Neutrophil (primary cell): ENCODE measurements around the gene ZNF511.
A peak's percentile ranks its signal among the peaks of the same experiment; 100 is the strongest.

Experiments used
- H3K27ac ChIP-seq: fragments of 200-600 bp; sonication (generic); 2 replicates; pipeline ENCODE4 v1.5.1; 2016; ENCODE audit warnings: mild to moderate bottlenecking, moderate library complexity
- H3K27me3 ChIP-seq: fragments of 200-600 bp; sonication (generic); 2 replicates; pipeline ENCODE4 v1.6.0; 2016; ENCODE audit warnings: mild to moderate bottlenecking
- H3K36me3 ChIP-seq: fragments of 200-600 bp; sonication (generic); 2 replicates; pipeline ENCODE4 v1.5.1; 2017
- H3K4me1 ChIP-seq, 2 experiments: fragments of 200-600 bp in 1 of 2; sonication (generic) in 1 of 2; 1 replicate in 1 of 2; 2 replicates in 1 of 2; pipeline versions ENCODE4 v1.5.1 to v1.6.1; 2013 to 2016; ENCODE audit warnings: low read depth in 1 of 2, low read length in 1 of 2, mild to moderate bottlenecking in 1 of 2, moderate library complexity in 1 of 2; ENCODE audit not compliant: control insufficient read depth in 1 of 2, insufficient read depth in 1 of 2
- H3K4me3 ChIP-seq, 2 experiments: fragments of 200-600 bp in 1 of 2; sonication (generic) in 1 of 2; 1 replicate in 1 of 2; 2 replicates in 1 of 2; pipeline ENCODE4 v1.5.1; 2013 to 2016; ENCODE audit warnings: low read depth in 1 of 2, low read length in 1 of 2, mild to moderate bottlenecking in 1 of 2, moderate library complexity in 1 of 2
- H3K9me3 ChIP-seq: fragments of 200-600 bp; sonication (generic); 2 replicates; pipeline ENCODE4 v1.5.1; 2016
- TF ChIP-seq, protein P1 (sequence below): fragments of 200-600 bp; sonication (generic); IDR thresholded peaks from 2 replicates; pipeline ENCODE4 v1.5.1; 2016; ENCODE audit warnings: antibody characterized with exemption

The ZNF511 gene

DNA sequence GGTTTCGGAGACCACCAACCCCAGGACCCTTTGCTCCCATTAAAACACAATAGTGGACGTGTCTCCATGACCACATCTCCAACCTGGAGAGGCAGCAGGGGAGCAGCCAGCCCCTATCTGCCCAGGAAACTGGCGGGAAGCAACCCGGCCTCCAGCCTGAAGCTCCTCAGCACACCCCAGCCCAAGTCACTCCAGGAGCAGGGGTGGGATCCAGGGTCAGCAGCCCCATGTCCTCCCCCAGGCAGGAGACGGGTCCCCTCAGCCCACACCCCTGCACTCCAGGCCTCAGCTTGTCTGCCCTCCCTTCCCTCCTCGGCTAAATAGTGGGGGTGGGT, 32.6 kb upstream of the ZNF511 start:
- Histone ChIP-seq H3K27me3 (no peaks in the 10 kb centered on the region), H3K9me3 (no peaks in the 10 kb centered on the region), H3K36me3 (peaks cover 45% of the 10 kb centered on the region), H3K4me1 (peaks cover 60% of the 10 kb centered on the region in 2 experiments), H3K27ac (peak overlapping the region; percentile 100), H3K4me3 (peak overlapping the region; percentile 96 to 100)
- TF ChIP-seq, protein P1, sequence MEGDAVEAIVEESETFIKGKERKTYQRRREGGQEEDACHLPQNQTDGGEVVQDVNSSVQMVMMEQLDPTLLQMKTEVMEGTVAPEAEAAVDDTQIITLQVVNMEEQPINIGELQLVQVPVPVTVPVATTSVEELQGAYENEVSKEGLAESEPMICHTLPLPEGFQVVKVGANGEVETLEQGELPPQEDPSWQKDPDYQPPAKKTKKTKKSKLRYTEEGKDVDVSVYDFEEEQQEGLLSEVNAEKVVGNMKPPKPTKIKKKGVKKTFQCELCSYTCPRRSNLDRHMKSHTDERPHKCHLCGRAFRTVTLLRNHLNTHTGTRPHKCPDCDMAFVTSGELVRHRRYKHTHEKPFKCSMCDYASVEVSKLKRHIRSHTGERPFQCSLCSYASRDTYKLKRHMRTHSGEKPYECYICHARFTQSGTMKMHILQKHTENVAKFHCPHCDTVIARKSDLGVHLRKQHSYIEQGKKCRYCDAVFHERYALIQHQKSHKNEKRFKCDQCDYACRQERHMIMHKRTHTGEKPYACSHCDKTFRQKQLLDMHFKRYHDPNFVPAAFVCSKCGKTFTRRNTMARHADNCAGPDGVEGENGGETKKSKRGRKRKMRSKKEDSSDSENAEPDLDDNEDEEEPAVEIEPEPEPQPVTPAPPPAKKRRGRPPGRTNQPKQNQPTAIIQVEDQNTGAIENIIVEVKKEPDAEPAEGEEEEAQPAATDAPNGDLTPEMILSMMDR = no peak

DNA sequence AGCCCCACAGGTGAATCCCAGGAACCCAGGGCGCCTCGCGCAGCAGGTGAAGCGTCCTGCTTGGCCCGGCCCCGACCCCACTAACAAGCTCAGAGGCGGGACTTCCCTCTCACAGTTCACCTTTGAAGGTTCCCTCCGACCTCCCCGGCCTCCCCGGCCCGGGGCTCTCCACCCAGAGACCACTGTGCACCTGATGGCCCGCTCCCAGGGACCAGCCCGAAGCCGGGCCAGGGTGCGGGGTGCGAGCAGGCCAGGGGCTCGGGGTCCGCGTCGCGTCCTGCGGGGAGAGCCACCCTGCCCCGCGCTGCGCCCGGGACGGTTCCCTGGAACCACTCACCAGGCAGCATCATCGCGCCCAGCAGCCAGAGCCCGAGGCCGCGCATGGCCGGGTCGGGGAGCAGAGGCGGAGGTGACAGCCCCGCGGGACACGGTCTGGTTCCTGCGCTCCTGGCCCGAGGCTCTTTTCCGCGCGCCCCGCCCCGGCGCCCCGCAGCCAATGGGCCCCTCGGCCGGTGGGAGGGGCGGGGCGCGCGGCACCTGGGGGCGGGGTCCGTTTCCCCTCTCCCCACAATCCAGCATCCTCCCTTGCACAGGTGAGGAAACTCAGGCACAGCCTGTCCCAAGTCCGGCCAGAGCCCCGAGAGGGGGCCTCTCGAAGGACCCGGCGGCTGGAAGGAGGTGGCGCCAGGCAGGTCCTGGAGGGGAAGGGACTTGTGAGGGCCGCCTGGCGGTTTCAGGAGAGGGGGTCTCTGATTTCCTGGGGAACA, 32.1 kb upstream of the ZNF511 start, which contains the start of gene ADAM8:
TSS of gene ADAM8 (minus strand) at position 434 of the 767 bp plus-strand sequence. CDS start at position 383, 51 bp downstream.
- Histone ChIP-seq H3K36me3 (peaks cover 45% of the 10 kb centered on the region), H3K27me3 (no peaks in the 10 kb centered on the region), H3K27ac (peak within 1 kb of the TSS; percentile 100), H3K4me3 (peak within 1 kb of the TSS; percentile 96 to 100), H3K4me1 (peaks cover 62 to 63% of the 10 kb centered on the region in 2 experiments), H3K9me3 (no peaks in the 10 kb centered on the region)
- TF ChIP-seq, protein P1 = peak; percentile 5

DNA sequence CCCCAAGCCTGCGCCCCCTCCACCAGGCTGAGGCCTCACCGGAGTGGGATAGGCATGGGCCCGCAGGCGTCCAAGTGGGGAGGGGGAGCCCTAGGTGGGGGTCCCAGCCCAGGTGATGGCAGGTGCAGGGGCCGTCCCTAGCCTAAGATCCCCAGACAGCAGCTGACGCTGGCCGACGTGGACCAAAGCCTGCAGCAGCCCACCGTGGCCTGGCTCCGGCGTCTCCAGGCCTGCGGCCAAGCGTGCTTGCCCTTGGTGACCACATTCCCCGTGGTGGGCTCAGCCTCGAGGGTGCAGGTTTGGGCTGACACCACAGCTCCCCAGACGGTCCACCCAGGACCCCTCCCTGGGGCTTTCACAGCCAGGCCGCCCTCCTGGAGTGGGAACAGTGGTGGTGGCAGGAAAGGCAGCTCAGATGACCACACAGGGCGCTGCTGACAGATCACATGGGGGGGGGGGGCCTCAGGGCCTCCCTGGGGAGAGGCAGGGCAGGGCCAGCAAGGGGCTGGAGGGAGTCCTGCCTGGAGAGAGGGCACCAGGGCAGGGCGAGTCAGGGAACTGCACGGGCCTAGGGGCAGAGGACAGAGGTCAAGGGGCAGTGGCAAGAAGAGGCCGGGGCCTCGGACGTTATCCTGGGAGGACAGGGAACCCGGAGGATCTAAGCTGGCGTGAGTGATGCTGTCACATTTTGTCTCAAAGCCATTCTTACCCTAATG, 31.3 kb upstream of the ZNF511 start:
- peaks cover 61 to 63% of the 10 kb centered on the region in 2 experiments for H3K4me1 ChIP-seq
- H3K9me3 ChIP-seq = no peaks in the 10 kb centered on the region
- peaks cover 45% of the 10 kb centered on the region for H3K36me3 ChIP-seq
- peak overlapping the region; percentile 100 for H3K27ac ChIP-seq
- peak overlapping the region; percentile 96 to 100 for H3K4me3 ChIP-seq
- no peaks in the 10 kb centered on the region for H3K27me3 ChIP-seq
- TF ChIP-seq, protein P1 = peak; percentile 5

DNA sequence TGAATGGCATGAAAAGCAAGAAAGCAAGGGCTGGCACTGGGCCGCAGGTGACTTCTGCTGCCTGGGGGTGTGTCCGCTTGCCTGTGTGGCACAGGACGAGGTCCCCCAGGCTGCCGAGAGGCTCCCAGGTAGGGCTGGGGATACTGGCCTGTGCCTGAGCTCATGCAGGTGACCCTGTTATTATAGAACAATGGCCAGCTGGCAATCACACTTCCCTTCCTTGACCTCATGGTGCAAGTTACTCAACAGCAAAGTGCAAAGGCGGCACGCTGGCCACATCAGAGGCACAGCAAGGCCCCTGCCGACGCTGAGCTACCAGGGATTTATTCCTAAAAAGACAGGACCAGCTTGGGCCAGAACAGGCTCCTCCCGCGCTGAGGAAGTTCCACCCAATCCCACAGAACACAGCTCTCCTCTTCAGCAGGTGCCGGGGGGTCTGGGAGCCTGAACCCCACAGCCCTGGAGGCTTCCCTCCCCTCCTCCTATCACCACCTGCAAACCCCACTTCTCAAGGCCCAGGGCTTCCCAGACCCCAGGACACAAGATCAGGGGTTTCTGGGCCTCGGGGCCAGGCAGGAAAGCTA, 30.6 kb upstream of the ZNF511 start:
- H3K9me3 ChIP-seq = no peaks in the 10 kb centered on the region
- peak overlapping the region; percentile 100 for H3K27ac ChIP-seq
- H3K27me3 ChIP-seq = no peaks in the 10 kb centered on the region
- H3K4me1 ChIP-seq = peaks cover 54 to 63% of the 10 kb centered on the region in 2 experiments
- H3K4me3 ChIP-seq = peak overlapping the region; percentile 96 to 100
- TF ChIP-seq, protein P1 = no peak
- peaks cover 45% of the 10 kb centered on the region for H3K36me3 ChIP-seq

DNA sequence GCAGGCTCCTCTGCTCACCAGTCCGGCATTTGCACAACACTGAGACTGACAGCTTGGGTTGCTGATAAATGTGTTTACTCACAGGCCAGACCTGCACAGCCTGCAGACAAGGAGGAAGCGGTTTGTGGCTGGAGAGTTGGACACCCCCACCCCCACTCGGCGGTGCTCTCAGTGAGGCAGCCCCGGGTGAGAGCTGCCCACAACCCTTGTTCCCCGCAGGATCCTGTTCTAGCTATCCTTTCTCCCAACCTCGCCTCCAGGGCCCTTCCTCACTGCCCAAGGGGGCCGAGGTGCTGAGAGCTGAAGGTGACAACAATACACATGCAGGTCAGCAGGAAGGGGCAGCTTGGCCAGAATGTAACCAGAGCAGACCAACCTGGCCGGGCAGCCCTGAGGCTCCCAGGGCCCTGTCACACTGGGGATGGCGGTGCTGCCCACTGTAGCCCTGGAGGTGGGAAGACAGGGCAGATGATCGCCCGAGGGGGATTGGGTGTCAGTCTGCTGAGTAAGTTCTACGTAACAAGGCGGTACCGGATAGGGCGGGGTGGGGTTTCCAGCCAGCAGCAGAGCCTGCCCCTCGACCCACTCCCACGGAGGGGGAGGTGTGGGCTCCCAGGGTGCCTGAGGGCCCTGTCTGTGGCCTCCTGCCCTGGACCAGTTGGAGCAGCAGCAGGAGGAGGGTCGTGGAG, 30.0 kb upstream of the ZNF511 start:
- H3K4me3 ChIP-seq = peak overlapping the region; percentile 96 to 100
- no peaks in the 10 kb centered on the region for H3K9me3 ChIP-seq
- TF ChIP-seq, protein P1 = peak; percentile 60
- H3K36me3 ChIP-seq = peaks cover 45% of the 10 kb centered on the region
- peaks cover 48 to 59% of the 10 kb centered on the region in 2 experiments for H3K4me1 ChIP-seq
- no peaks in the 10 kb centered on the region for H3K27me3 ChIP-seq
- peak overlapping the region; percentile 100 for H3K27ac ChIP-seq
